ENCODE data around the gene FBXW11. TPM values are rescaled to one million over a fixed set of nuclear protein-coding genes. Genes with fewer than 3 reads are reported as not detected.

Gene FBXW11
- total and polyA plus RNA-seq, 12 donors, result 6.8 to 89.0 (median 60.3) TPM

DNA sequence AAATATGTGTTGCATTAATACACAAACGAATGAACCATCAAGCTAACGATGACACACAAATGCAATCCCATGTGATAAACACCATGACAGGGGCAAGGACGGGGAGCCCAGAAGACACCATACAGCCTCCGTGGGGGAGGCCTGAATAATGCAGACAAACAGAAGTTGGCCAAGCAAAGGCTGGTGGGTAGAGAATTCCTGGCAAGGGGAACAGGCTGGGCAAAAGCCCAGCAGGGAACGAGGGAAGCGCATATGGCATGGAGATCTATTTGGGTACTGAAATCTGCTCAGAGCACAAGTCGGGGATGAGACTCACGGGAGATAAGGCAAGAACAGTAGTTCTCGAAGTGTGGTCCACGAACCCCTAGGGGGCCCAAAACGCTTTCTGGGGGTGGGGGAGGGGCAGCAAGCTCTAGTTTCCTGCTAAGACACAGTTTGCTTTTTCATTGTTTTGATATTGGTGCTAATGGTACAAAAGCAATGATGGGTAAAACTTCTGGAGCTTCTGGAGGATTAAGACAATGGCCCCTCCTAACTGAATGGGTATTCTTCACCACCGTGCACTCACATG is 42.9 kb upstream of the FBXW11 start:
- TF ChIP-seq CTCF (IDR thresholded peaks at IDR 0.05) (no peak), POLR2A (IDR thresholded peaks at IDR 0.05) (no peak)
- no peaks in the 10 kb centered on the region for H3K9me3 ChIP-seq (replicated peaks in 1 of 3)
- H3K27me3 ChIP-seq, result no peaks in the 10 kb centered on the region
- H3K36me3 ChIP-seq (replicated peaks in 1 of 2), result peaks cover 0 to 17% of the 10 kb centered on the region in 2 donors
- H3K27ac ChIP-seq, result no peak overlapping the region
- 90 to 93% (median 92%) methylated on average over 12 of the region's 12 CpGs for WGBS, 4 donors
- intact Hi-C loops (cut with DNase I), result loop anchor here in 1 of 2 donors (10.0 kb wide), 1 partner anchor 135 kb away; no protein-coding TSS in a partner anchor
- peaks cover 0 to 8% of the 10 kb centered on the region in 2 donors for H3K4me1 ChIP-seq (replicated peaks in 1 of 2)
- DNase-seq, result peak in 2 of 7 donors; percentile 9 to 20
- H3K4me3 ChIP-seq, result no peak overlapping the region

DNA sequence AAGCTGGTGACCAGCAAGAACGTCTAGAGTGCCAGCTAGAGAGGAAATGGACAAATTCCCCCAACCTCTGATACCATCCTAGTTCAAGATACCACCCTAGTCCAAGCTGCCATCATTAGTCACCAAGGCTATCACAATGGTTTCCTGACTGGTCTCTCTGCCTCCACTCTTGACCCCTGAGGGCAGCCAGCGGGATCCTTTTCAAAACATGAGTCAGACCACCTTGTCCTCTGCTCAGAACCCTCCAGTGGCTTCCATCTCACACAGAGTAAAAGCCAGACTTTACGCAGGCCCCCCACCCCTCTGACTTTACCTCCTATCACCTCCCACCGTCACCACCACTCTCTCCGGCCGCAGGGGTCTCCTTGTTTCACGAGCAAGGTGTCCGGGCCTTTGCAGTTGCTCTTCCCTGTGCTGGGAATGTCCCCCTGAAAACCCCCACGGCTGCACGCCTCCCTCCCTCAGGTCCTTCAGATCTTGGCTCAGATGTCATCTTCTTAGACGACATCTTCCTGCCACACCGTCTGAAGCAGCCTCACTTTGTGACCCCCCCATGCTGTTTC is 42.2 kb upstream of the FBXW11 start:
- no peak for TF ChIP-seq POLR2A (IDR thresholded peaks at IDR 0.05)
- TF ChIP-seq CTCF (IDR thresholded peaks at IDR 0.05), result no peak

DNA sequence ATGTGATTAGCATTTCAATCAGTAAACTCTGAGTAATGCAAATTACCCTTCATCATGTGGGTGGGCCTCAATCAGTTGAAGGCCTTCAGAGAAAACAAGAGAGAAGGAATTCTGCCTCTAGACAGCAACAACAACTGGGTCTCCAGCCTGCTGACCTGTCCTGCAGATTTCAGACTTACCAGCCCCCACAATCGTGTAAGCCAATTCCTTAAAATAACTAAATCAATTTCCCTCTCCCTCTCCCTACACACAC is 41.7 kb upstream of the FBXW11 start:
- H3K4me3 ChIP-seq, result no peak overlapping the region
- 63 to 83% (median 78%) methylated on average over 1 of the region's 1 CpG for WGBS, 4 donors
- H3K4me1 ChIP-seq (replicated peaks in 1 of 2), result peaks cover 0 to 8% of the 10 kb centered on the region in 2 donors
- DNase-seq, result no peak
- H3K27me3 ChIP-seq, result no peaks in the 10 kb centered on the region
- peaks cover 0 to 20% of the 10 kb centered on the region in 2 donors for H3K36me3 ChIP-seq (replicated peaks in 1 of 2)
- intact Hi-C loops (cut with DNase I), result loop anchor here in 1 of 2 donors (10.0 kb wide), 1 partner anchor 133 kb away; no protein-coding TSS in a partner anchor
- TF ChIP-seq CTCF (IDR thresholded peaks at IDR 0.05) (no peak), POLR2A (IDR thresholded peaks at IDR 0.05) (no peak)
- no peak overlapping the region for H3K27ac ChIP-seq
- no peaks in the 10 kb centered on the region for H3K9me3 ChIP-seq (replicated peaks in 1 of 3)

More for the DNA sequence above, 42.2 kb upstream of the FBXW11 start:
- DNase-seq, result peak in 1 of 7 donors; percentile 13
- H3K4me3 ChIP-seq, result no peak overlapping the region
- no peaks in the 10 kb centered on the region for H3K9me3 ChIP-seq (replicated peaks in 1 of 3)
- H3K36me3 ChIP-seq (replicated peaks in 1 of 2), result peaks cover 0 to 18% of the 10 kb centered on the region in 2 donors
- H3K27me3 ChIP-seq, result no peaks in the 10 kb centered on the region
- no peak overlapping the region for H3K27ac ChIP-seq
- 89 to 95% (median 94%) methylated on average over 12 of the region's 12 CpGs for WGBS, 4 donors
- H3K4me1 ChIP-seq (replicated peaks in 1 of 2), result peaks cover 0 to 8% of the 10 kb centered on the region in 2 donors
- intact Hi-C loops (cut with DNase I), result loop anchor here in 1 of 2 donors (10.0 kb wide), 1 partner anchor 134 kb away; no protein-coding TSS in a partner anchor

DNA sequence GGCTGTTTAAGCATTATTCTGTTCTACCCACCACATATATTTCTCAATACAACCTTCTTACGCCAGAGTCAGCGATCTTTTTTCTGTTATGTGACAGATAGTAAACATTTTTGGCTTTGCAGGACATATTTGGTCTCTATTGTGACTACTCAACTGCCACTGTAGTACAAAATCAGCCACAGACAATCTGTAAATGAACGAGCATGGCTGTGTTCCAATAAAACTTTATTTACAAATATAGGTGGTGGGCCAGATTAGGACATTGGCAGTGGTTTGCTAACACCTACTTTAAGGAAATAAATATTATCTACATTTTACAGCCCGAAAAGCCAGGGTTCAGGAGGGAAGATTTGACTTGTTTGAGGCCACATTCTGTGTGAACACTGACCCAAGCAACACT is 40.2 kb upstream of the FBXW11 start:
- Histone ChIP-seq H3K4me1 (replicated peaks in 1 of 2) (peaks cover 0 to 8% of the 10 kb centered on the region in 2 donors), H3K27ac (no peak overlapping the region), H3K9me3 (replicated peaks in 1 of 3) (no peaks in the 10 kb centered on the region), H3K4me3 (no peak overlapping the region), H3K36me3 (replicated peaks in 1 of 2) (peaks cover 0 to 14% of the 10 kb centered on the region in 2 donors), H3K27me3 (no peaks in the 10 kb centered on the region)
- no peak for DNase-seq
- TF ChIP-seq POLR2A (IDR thresholded peaks at IDR 0.05) (no peak), CTCF (IDR thresholded peaks at IDR 0.05) (no peak)
- intact Hi-C loops (cut with DNase I), result loop anchor here in 1 of 2 donors (10.0 kb wide), 1 partner anchor 132 kb away; no protein-coding TSS in a partner anchor
- WGBS, 4 donors, result 88 to 99% (median 93%) methylated on average over 4 of the region's 4 CpGs

All from adrenal gland (tissue), 12 donors.